Memory B cell (primary cell): ENCODE results near the gene FALEC.

Experiments used
- ATAC-seq: fragments of 150-1000 bp; cut with Tn5 transposase; 2 replicates; pipeline ENCODE4 v1.10.0; 2021; ENCODE audit warnings: low read depth, mild to moderate bottlenecking, moderate library complexity
- DNase-seq, 2 donors: peaks; one replicate each; pipeline ENCODE4 v3.0.0; 2022; ENCODE audit warnings: low spot score in 2 of 2
- H3K27ac Mint-ChIP-seq: one replicate; pipeline ENCODE4 v1.8.0; 2022; ENCODE audit warnings: mild to moderate bottlenecking, moderate library complexity, mixed read lengths
- H3K27me3 Mint-ChIP-seq: one replicate; pipeline ENCODE4 v1.8.0; 2022; ENCODE audit warnings: mixed read lengths
- H3K36me3 Mint-ChIP-seq: one replicate; pipeline ENCODE4 v1.8.0; 2022; ENCODE audit warnings: mild to moderate bottlenecking, mixed read lengths
- H3K4me1 Mint-ChIP-seq: one replicate; pipeline ENCODE4 v1.8.0; 2022; ENCODE audit warnings: mixed read lengths
- H3K4me3 Mint-ChIP-seq: one replicate; pipeline ENCODE4 v1.8.0; 2022; ENCODE audit warnings: mild to moderate bottlenecking, moderate library complexity, mixed read lengths
- H3K9me3 Mint-ChIP-seq: one replicate; pipeline ENCODE4 v1.8.0; 2022; ENCODE audit warnings: mixed read lengths

FALEC gene

DNA sequence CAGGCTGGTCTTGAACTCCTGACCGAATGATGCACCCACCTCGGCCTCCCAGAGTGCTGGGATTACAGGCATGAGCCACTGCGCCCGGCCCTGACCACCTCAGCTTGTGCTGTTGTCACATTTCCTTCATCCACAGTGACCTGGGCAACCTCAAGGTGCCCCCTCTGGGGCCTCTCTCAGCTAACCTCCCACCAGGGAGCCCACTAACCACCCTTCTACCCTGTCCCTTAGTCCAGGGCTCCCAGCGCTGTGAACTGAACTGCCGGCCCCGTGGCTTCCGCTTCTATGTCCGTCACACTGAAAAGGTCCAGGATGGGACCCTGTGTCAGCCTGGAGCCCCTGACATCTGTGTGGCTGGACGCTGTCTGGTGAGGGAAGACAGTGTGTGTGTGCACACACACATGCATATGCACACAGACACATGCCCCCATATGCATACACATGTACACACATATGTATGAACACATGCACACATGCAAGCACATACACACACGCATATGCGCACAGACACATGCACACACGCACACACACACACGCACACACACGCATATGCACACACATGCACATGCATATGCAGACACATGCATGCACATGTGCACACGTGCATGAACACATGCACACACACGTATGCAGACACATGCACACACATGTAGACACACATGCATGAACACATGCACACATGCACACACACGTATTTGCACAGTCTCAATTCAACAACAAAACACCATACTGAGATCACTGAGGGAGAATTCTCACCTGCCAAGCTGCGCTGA lies 39.8 kb downstream of the FALEC start:
- Mint-ChIP-seq H3K36me3 (peaks cover 1% of the 10 kb centered on the region), H3K4me1 (peaks cover 17% of the 10 kb centered on the region), H3K27ac (no peak overlapping the region), H3K9me3 (no peaks in the 10 kb centered on the region), H3K4me3 (no peak overlapping the region), H3K27me3 (peaks cover under 1% of the 10 kb centered on the region)
- DNase-seq (no peak), ATAC-seq (no peak)

DNA sequence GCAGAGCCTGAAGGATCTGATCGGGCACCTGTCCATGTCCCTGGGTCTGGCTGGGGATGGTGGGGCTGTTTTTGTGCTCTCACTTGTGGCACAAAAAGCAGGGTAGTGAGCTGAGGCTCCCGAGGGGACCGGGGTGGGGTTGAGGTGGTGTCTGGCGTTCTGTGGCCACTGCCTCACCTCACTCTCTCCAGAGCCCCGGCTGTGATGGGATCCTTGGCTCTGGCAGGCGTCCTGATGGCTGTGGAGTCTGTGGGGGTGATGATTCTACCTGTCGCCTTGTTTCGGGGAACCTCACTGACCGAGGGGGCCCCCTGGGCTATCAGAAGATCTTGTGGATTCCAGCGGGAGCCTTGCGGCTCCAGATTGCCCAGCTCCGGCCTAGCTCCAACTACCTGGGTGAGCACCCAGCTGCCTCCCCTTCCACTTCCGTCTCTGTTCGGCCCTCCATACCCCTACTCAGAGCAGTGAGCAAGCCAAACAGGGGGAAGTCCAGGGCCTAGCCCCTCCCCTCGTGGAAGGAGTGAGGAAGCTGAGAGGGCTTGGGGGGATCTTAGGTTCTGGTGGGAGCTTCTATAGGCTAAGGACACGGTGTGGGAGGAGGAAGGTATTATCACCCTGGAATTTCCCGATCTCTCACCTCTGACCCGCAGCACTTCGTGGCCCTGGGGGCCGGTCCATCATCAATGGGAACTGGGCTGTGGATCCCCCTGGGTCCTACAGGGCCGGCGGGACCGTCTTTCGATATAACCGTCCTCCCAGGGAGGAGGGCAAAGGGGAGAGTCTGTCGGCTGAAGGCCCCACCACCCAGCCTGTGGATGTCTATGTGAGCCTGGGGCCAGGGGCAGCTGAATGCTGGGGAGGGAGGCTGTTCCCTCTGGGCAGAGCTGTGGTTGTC lies 40.7 kb downstream of the FALEC start:
- peaks cover 20% of the 10 kb centered on the region for H3K4me1 Mint-ChIP-seq
- H3K36me3 Mint-ChIP-seq, result peaks cover 1% of the 10 kb centered on the region
- no peak overlapping the region for H3K27ac Mint-ChIP-seq
- no peaks in the 10 kb centered on the region for H3K27me3 Mint-ChIP-seq
- H3K9me3 Mint-ChIP-seq, result no peaks in the 10 kb centered on the region
- DNase-seq, result no peak
- ATAC-seq, result no peak
- H3K4me3 Mint-ChIP-seq, result no peak overlapping the region

DNA sequence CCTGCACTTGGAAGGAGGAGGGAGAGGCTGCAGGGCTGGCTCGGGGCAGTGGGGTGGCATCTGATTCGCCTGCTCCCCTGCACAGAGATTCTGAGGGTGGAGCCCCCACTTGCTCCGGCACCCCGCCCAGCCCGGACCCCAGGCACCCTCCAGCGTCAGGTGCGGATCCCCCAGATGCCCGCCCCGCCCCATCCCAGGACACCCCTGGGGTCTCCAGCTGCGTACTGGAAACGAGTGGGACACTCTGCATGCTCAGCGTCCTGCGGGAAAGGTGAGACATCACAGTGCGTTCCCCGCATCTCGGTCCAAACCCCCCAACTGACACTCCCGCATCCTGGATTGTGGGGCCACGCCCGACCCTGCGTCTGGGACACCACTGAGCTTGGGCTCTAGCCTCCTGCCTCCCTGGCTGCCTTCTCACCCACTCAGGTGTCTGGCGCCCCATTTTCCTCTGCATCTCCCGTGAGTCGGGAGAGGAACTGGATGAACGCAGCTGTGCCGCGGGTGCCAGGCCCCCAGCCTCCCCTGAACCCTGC lies 41.6 kb downstream of the FALEC start:
- Mint-ChIP-seq H3K9me3 (no peaks in the 10 kb centered on the region), H3K36me3 (peaks cover 1% of the 10 kb centered on the region), H3K27ac (no peak overlapping the region), H3K4me1 (peaks cover 16% of the 10 kb centered on the region), H3K4me3 (no peak overlapping the region), H3K27me3 (no peaks in the 10 kb centered on the region)
- ATAC-seq, result no peak
- DNase-seq, result no peak

DNA sequence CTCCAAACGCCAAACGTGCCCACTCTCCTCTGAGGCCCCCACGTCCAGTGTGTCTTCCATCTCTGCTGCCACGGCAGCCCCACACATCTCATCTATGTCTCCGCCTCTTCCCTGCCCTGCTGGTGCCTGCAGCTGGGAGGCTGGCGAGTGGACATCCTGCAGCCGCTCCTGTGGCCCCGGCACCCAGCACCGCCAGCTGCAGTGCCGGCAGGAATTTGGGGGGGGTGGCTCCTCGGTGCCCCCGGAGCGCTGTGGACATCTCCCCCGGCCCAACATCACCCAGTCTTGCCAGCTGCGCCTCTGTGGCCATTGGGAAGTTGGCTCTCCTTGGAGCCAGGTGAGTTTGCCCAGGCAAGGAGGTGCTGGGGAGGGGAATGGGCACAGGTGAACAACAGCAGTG lies 42.3 kb downstream of the FALEC start:
- no peak overlapping the region for H3K4me3 Mint-ChIP-seq
- no peak overlapping the region for H3K27ac Mint-ChIP-seq
- H3K4me1 Mint-ChIP-seq, result peaks cover 13% of the 10 kb centered on the region
- H3K27me3 Mint-ChIP-seq, result no peaks in the 10 kb centered on the region
- H3K36me3 Mint-ChIP-seq, result peaks cover 1% of the 10 kb centered on the region
- H3K9me3 Mint-ChIP-seq, result no peaks in the 10 kb centered on the region
- no peak for DNase-seq
- ATAC-seq, result no peak

DNA sequence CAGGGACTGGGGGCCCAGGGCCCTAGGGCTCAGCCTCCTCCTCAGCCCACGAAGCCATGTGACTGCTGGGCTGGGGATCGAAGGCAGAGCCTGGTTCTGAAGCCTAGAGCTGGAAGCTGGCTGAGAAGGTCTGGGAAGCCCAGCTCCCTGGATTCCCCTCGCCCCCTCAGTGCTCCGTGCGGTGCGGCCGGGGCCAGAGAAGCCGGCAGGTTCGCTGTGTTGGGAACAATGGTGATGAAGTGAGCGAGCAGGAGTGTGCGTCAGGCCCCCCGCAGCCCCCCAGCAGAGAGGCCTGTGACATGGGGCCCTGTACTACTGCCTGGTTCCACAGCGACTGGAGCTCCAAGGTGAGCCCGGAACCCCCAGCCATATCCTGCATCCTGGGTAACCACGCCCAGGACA lies 42.8 kb downstream of the FALEC start:
- Mint-ChIP-seq H3K4me3 (no peak overlapping the region), H3K27me3 (no peaks in the 10 kb centered on the region), H3K4me1 (peaks cover 17% of the 10 kb centered on the region), H3K27ac (no peak overlapping the region), H3K9me3 (no peaks in the 10 kb centered on the region), H3K36me3 (peaks cover 1% of the 10 kb centered on the region)
- ATAC-seq (no peak), DNase-seq (no peak)

DNA sequence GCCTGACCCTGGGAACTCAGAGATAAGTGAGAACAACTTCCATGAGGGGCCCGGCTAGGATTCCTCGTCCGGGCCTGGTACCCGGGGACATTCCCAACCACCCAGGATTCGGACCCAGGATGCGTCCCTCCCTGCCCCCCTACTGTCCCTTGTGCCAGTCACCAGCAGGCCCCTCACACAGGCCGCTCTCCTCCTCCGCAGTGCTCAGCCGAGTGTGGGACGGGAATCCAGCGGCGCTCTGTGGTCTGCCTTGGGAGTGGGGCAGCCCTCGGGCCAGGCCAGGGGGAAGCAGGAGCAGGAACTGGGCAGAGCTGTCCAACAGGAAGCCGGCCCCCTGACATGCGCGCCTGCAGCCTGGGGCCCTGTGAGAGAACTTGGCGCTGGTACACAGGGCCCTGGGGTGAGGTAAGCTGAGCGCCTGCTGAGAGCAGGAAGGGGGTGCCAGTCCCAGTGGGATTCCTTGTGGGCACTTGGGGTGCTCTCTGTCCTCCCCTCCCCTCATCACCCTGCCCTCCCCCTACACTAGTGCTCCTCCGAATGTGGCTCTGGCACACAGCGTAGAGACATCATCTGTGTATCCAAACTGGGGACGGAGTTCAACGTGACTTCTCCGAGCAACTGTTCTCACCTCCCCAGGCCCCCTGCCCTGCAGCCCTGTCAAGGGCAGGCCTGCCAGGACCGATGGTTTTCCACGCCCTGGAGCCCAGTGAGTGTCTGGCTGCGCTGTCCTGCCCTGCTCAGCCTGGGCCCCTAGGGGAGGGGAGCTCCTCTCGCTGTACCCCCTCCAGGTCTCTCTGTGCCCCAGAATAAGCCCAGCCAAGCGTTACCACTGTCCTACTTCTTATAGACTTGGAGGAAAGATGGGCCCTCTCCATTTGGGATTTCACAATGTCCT lies 43.5 kb downstream of the FALEC start:
- H3K9me3 Mint-ChIP-seq, result no peaks in the 10 kb centered on the region
- no peak for ATAC-seq
- no peaks in the 10 kb centered on the region for H3K27me3 Mint-ChIP-seq
- H3K27ac Mint-ChIP-seq, result no peak overlapping the region
- peaks cover 1% of the 10 kb centered on the region for H3K36me3 Mint-ChIP-seq
- H3K4me1 Mint-ChIP-seq, result peaks cover 24% of the 10 kb centered on the region
- DNase-seq, result no peak
- H3K4me3 Mint-ChIP-seq, result no peak overlapping the region

DNA sequence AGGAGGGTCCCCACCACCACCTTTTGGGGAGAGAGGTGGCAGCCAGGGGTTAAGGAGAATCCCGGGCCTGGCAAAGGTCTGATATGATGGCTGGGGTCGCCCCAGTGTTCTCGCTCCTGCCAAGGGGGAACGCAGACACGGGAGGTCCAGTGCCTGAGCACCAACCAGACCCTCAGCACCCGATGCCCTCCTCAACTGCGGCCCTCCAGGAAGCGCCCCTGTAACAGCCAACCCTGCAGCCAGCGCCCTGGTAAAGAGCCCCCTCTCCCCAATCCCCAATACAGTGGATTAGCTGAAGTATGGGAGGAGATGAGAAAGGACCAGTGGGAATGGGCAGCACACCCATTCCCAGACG lies 44.1 kb downstream of the FALEC start:
- no peak overlapping the region for H3K27ac Mint-ChIP-seq
- H3K27me3 Mint-ChIP-seq, result no peaks in the 10 kb centered on the region
- H3K4me1 Mint-ChIP-seq, result peaks cover 26% of the 10 kb centered on the region
- no peaks in the 10 kb centered on the region for H3K9me3 Mint-ChIP-seq
- H3K4me3 Mint-ChIP-seq, result no peak overlapping the region
- DNase-seq, result no peak
- peaks cover 1% of the 10 kb centered on the region for H3K36me3 Mint-ChIP-seq
- ATAC-seq, result no peak

DNA sequence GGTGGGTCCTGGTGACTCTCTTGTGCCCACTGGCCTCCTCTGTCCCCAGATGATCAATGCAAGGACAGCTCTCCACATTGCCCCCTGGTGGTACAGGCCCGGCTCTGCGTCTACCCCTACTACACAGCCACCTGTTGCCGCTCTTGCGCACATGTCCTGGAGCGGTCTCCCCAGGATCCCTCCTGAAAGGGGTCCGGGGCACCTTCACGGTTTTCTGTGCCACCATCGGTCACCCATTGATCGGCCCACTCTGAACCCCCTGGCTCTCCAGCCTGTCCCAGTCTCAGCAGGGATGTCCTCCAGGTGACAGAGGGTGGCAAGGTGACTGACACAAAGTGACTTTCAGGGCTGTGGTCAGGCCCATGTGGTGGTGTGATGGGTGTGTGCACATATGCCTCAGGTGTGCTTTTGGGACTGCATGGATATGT lies 44.5 kb downstream of the FALEC start:
- no peaks in the 10 kb centered on the region for H3K27me3 Mint-ChIP-seq
- H3K36me3 Mint-ChIP-seq, result peaks cover 1% of the 10 kb centered on the region
- DNase-seq (peak; percentile 79 to 85), ATAC-seq (no peak)
- H3K4me1 Mint-ChIP-seq, result peaks cover 28% of the 10 kb centered on the region
- H3K9me3 Mint-ChIP-seq, result no peaks in the 10 kb centered on the region
- H3K4me3 Mint-ChIP-seq, result peak overlapping the region; percentile 42
- peak overlapping the region; percentile 100 for H3K27ac Mint-ChIP-seq

DNA sequence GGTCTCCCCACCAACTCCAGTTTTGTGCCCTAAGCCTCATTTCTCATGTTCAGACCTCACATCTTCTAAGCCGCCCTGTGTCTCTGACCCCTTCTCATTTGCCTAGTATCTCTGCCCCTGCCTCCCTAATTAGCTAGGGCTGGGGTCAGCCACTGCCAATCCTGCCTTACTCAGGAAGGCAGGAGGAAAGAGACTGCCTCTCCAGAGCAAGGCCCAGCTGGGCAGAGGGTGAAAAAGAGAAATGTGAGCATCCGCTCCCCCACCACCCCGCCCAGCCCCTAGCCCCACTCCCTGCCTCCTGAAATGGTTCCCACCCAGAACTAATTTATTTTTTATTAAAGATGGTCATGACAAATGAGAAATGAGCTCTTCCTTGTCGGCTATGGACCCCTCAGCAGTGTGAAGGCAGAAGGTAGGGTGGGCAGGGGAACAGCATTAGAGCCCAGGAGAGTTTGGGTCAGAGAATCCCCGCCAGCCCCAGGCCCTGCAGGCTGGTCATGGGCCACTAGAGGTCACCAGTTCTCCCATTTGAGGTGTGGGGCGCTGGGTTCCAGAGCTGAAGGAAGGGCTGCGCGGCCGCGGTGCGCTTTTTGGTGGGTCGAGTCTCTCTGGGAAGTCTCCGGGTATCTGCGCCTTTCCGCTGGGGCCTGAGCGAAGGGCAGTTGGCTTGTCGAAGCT lies 45.2 kb downstream of the FALEC start:
- peak overlapping the region; percentile 96 for H3K4me3 Mint-ChIP-seq
- H3K36me3 Mint-ChIP-seq, result peaks cover under 1% of the 10 kb centered on the region
- DNase-seq, result peak; percentile 82 to 87

DNA sequence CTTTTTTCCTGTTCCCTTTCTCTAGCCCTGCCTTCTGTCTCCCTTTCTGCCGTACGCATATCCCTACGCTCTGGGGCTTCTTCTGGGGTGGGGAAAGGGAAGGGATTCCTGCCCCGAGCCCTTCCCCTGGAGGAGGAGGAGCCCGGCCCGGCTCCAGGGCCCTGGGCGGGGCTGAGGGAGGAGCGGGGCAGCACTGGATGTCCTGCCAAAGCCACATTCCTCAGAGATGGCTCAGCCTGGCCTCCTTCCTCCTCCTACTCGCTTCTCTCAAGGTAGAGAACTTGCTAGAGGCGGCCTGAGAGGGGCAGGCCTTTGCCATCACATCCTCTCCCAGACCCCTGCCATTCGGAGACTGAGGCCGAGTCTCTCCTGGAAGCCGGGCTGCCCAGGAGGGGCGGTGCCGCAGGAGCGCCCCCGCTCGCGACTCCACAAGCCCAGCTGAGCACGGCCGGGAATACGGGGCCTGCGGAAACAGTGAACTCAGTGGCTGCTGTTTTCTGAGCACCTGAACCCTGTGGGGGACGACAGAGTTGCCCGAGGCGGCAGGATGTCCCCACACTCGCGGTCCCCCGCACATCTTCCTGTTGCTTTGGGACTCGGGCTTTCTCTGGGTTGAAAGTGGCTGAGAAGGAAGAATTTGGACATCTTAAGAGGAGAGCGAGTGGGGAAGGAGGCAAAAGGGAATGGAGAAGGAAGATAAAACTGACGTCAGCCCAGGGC lies 45.9 kb downstream of the FALEC start:
- DNase-seq (peak; percentile 46 to 66), ATAC-seq (peak; percentile 23)
- Mint-ChIP-seq H3K36me3 (no peaks in the 10 kb centered on the region), H3K4me1 (peaks cover 30% of the 10 kb centered on the region), H3K9me3 (no peaks in the 10 kb centered on the region), H3K27ac (peak overlapping the region; percentile 100), H3K4me3 (peak overlapping the region; percentile 96), H3K27me3 (no peaks in the 10 kb centered on the region)

More for the DNA sequence above, 45.2 kb downstream of the FALEC start:
- no peaks in the 10 kb centered on the region for H3K9me3 Mint-ChIP-seq
- peaks cover 28% of the 10 kb centered on the region for H3K4me1 Mint-ChIP-seq
- H3K27me3 Mint-ChIP-seq, result no peaks in the 10 kb centered on the region
- ATAC-seq, result peak; percentile 30
- H3K27ac Mint-ChIP-seq, result peak overlapping the region; percentile 100

DNA sequence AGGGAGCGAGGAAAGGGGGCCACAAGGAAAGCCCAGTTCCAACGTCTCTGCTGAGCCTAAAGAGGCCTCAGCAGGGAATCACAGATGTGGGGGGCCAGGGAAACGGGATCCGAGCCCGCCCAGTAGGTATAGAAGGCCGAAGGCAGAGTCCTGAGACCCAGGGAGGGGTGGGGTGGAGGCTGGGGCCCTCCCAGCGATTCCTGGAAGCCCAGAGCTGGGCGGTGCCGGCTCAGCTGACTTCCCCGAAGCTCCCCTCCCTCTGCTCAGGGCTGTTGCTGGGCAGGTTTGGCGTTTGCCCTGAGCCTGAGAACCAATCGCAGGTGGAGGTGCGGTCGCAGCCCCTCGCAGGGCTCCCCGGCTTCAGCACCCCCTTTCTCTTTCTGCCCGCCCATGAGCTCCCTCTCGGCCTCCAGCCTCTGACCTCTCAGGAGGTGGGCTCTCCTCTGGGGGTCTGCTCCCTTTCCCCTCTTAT lies 46.5 kb downstream of the FALEC start:
- ATAC-seq (peak; percentile 49), DNase-seq (peak; percentile 70 to 74)
- peaks cover 33% of the 10 kb centered on the region for H3K4me1 Mint-ChIP-seq
- peak overlapping the region; percentile 100 for H3K27ac Mint-ChIP-seq
- no peaks in the 10 kb centered on the region for H3K9me3 Mint-ChIP-seq
- H3K36me3 Mint-ChIP-seq, result no peaks in the 10 kb centered on the region
- H3K27me3 Mint-ChIP-seq, result no peaks in the 10 kb centered on the region
- peak overlapping the region; percentile 96 for H3K4me3 Mint-ChIP-seq

DNA sequence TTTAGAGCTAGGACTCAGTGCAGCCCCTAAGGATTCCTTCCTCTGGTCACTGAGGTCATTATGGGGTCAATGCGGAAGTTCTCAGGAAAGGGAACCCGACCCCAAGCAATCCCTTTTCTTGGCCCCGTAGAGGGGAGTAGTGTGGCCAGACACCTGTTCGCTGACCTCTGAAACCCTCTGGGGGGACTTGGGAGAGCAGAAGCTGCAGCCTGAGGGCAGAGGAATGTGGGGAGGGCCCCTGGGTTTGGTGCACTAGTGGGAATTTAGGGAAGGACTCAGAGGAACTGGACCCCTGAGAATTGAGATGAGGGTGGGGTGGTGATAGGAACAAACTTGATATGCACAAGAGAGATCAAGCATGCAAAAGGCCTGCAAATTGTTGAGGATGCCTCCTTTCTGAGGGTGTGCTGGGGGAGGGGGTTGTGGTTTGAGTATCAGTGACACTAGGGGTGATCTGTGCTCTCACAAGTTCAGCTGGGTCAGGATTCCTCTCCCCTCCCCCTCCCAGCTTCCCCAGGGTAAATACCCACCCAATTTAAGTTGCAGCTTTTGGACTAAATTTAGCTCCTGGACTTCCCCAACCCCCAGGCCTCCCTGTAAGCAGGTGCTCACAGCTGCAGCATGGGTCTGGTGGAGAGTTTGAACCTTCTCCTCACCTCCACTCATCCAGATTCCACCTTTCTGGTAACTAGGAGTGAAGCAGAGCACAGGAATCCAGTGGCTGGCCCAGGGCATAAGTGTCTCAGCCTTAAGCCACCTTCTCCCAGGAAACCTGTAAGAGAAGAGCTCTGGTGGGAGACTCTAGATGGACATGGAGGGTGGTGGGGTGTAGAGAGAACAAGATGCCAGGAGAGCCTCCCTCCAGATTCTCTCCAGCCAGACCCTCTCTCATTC lies 47.1 kb downstream of the FALEC start:
- peaks cover 40% of the 10 kb centered on the region for H3K4me1 Mint-ChIP-seq
- ATAC-seq, result peak; percentile 60
- no peaks in the 10 kb centered on the region for H3K27me3 Mint-ChIP-seq
- H3K36me3 Mint-ChIP-seq, result no peaks in the 10 kb centered on the region
- peak overlapping the region; percentile 100 for H3K27ac Mint-ChIP-seq
- H3K4me3 Mint-ChIP-seq, result peak overlapping the region; percentile 96
- peak; percentile 71 to 90 for DNase-seq
- no peaks in the 10 kb centered on the region for H3K9me3 Mint-ChIP-seq
